Endothelial cell of umbilical vein (primary cell): ENCODE data around the gene COL5A3. TPM values are rescaled to one million over a fixed set of nuclear protein-coding genes. Genes with fewer than 3 reads are reported as not detected.

ENCODE experiments used
- BruUV-seq: library from RNA; stranded (reverse); fragments of 400-500 nt; replicated peaks from 2 replicates; lab custom pipeline; 2021; lab: Mats Ljungman, UMichigan
- CTCF ChIA-PET: fragments of 300-600, 350-600 bp; sonication (Branson Sonifier 250); formaldehyde crosslinking; loops from one replicate; lab custom pipeline; 2021; ENCODE audit warnings: antibody characterized with exemption, inconsistent platforms; lab: Charles Lee
- POLR2A ChIA-PET: fragments of 300-600, 350-600 bp; sonication (Branson Sonifier 250); formaldehyde crosslinking; loops from one replicate; lab custom pipeline; 2021; ENCODE audit warnings: antibody characterized with exemption, inconsistent platforms; lab: Charles Lee
- DNase-seq: peaks from one replicate; pipeline ENCODE4 v3.0.0-alpha.2; 2011; ENCODE audit warnings: low read depth, low spot score
- FAIRE-seq: peaks from 2 replicates; lab custom pipeline; 2011; peaks lifted over from hg19 to GRCh38; lab: Jason Lieb, UNC
- H2AFZ ChIP-seq: 2 replicates; pipeline ENCODE4 v1.6.0; 2012; ENCODE audit warnings: low read depth, low read length, control low read depth, inconsistent platforms
- H3K27ac ChIP-seq: 2 replicates; pipeline ENCODE4 v1.5.1; 2011; ENCODE audit warnings: low read depth, mild to moderate bottlenecking, control low read depth, low read length, moderate library complexity; ENCODE audit not compliant: insufficient read depth
- H3K27me3 ChIP-seq, 2 experiments: 2 replicates each; pipeline versions ENCODE4 v1.6.0 to v1.6.1; 2011; ENCODE audit warnings: low read length in 2 of 2, mixed read lengths in 1 of 2; ENCODE audit not compliant: control insufficient read depth in 2 of 2, insufficient read depth in 2 of 2
- H3K36me3 ChIP-seq, 2 experiments: 2 replicates in 1 of 2; 3 replicates in 1 of 2; pipeline ENCODE4 v1.5.1; 2011; ENCODE audit warnings: low read length in 2 of 2, mild to moderate bottlenecking in 1 of 2, moderate library complexity in 1 of 2; ENCODE audit not compliant: control insufficient read depth in 2 of 2, insufficient read depth in 2 of 2; ENCODE audit errors: extremely low read depth in 1 of 2
- H3K4me1 ChIP-seq: 3 replicates; pipeline ENCODE4 v1.5.1; 2011; ENCODE audit warnings: mild to moderate bottlenecking, low read length; ENCODE audit not compliant: control insufficient read depth, insufficient read depth; ENCODE audit errors: extremely low read depth
- H3K4me2 ChIP-seq: 2 replicates; pipeline ENCODE4 v1.6.1; 2011; ENCODE audit warnings: low read length, control low read depth, mixed read lengths; ENCODE audit not compliant: insufficient read depth
- H3K4me3 ChIP-seq, 3 experiments: fragments of 200-600 bp in 1 of 3; sonication (generic), shearing (Covaris generic) in 1 of 3; replicated peaks in 1 of 3; 2 replicates each; pipeline ENCODE4 v1.5.1; 2011 to 2016; ENCODE audit warnings: control low read depth in 3 of 3, low read length in 3 of 3, mild to moderate bottlenecking in 2 of 3, inconsistent platforms in 1 of 3, low read depth in 1 of 3, moderate library complexity in 1 of 3; ENCODE audit not compliant: insufficient read depth in 1 of 3
- H3K79me2 ChIP-seq: 2 replicates; pipeline ENCODE4 v1.6.0; 2012; ENCODE audit warnings: low read length, inconsistent platforms; ENCODE audit not compliant: control insufficient read depth, insufficient read depth
- H3K9ac ChIP-seq: replicated peaks from 2 replicates; pipeline ENCODE3; 2011; ENCODE audit warnings: low read length, control low read depth; ENCODE audit not compliant: insufficient read depth; ENCODE audit errors: extremely low read depth
- H3K9me1 ChIP-seq: replicated peaks from 3 replicates; pipeline ENCODE4 v1.6.0; 2011; ENCODE audit warnings: mild to moderate bottlenecking, low read length; ENCODE audit not compliant: control insufficient read depth, insufficient read depth; ENCODE audit errors: extremely low read depth
- H3K9me3 ChIP-seq: replicated peaks from 2 replicates; pipeline ENCODE4 v1.5.1; 2012; ENCODE audit warnings: low read length, inconsistent platforms; ENCODE audit not compliant: control insufficient read depth, insufficient read depth
- H4K20me1 ChIP-seq: replicated peaks from 2 replicates; pipeline ENCODE3; 2011; ENCODE audit warnings: mild to moderate bottlenecking, low read length; ENCODE audit not compliant: control insufficient read depth, insufficient read depth; ENCODE audit errors: extremely low read depth
- CTCF ChIP-seq, 2 donors: IDR thresholded peaks; 1 replicate in 1 of 2; 2 replicates in 1 of 2; pipeline ENCODE4 v1.5.1; 2011; ENCODE audit warnings: low read length in 2 of 2, mild to moderate bottlenecking in 2 of 2, moderate library complexity in 2 of 2, control low read depth in 1 of 2, inconsistent platforms in 1 of 2, low read depth in 1 of 2; ENCODE audit not compliant: insufficient read depth in 1 of 2; ENCODE audit errors: extremely low read depth in 1 of 2
- EZH2 ChIP-seq: IDR thresholded peaks from 2 replicates; pipeline ENCODE4 v1.6.1; 2012; ENCODE audit warnings: borderline replicate concordance, low read depth, mild to moderate bottlenecking, moderate library complexity, low read length, inconsistent platforms; ENCODE audit not compliant: severe bottlenecking
- FOS ChIP-seq: IDR thresholded peaks from 2 replicates; pipeline ENCODE4 v1.6.1; 2011; ENCODE audit warnings: mild to moderate bottlenecking, low read length, moderate library complexity, borderline replicate concordance; ENCODE audit not compliant: insufficient read depth
- GATA2 ChIP-seq: IDR thresholded peaks from 2 replicates; pipeline ENCODE4 v1.7.0; 2011; ENCODE audit warnings: low read depth, mild to moderate bottlenecking, moderate library complexity, mixed read lengths, low read length; ENCODE audit not compliant: insufficient read length, insufficient read depth
- JUN ChIP-seq: IDR thresholded peaks from 2 replicates; pipeline ENCODE4 v1.6.1; 2011; ENCODE audit warnings: borderline replicate concordance, low read depth; ENCODE audit not compliant: insufficient read length, insufficient read depth
- MAX ChIP-seq: IDR thresholded peaks from 2 replicates; pipeline ENCODE4 v1.6.1; 2011; ENCODE audit not compliant: insufficient read depth, insufficient read length
- MYC ChIP-seq: IDR thresholded peaks from one replicate; pipeline ENCODE4 v1.6.1; 2011; ENCODE audit warnings: mild to moderate bottlenecking, low read depth, low read length
- POLR2A ChIP-seq: IDR thresholded peaks from 2 replicates; pipeline ENCODE4 v1.6.1; 2012; ENCODE audit warnings: low read depth, mild to moderate bottlenecking, control low read depth, low read length
- POLR2AphosphoS5 ChIP-seq: IDR thresholded peaks from 2 replicates; pipeline ENCODE4 v1.6.1; 2012; ENCODE audit warnings: low read depth, mild to moderate bottlenecking, control low read depth, low read length, moderate library complexity; ENCODE audit not compliant: insufficient read depth
- dilution Hi-C: fragments of 300-500 bp; cut with MboI; formaldehyde crosslinking; loops from one replicate; pipeline ENCODE4 v1.15.0; 2019; ENCODE audit warnings: low sequenced_read_pairs; ENCODE audit not compliant: extremely low pct_ligation_motif_present
- intact Hi-C: fragments of 100-400 bp; cut with micrococcal nuclease; formaldehyde crosslinking; loops from one replicate; pipeline ENCODE4 v1.10.0; 2022
- polyA plus RNA-seq, 4 experiments: library from polyadenylated mRNA; depleted of rRNA in 3 of 4; stranded (reverse) in 3 of 4; unstranded in 1 of 4; fragments of >200 nt; gene quantifications; 2 replicates each; pipeline versions ENCODE4 v1.2.1 to v1.2.3, GENCODE V29; 2011 to 2012; ENCODE audit warnings: missing spikeins in 1 of 4
- total RNA-seq: library from RNA; stranded (reverse); gene quantifications from 2 replicates; pipeline ENCODE4 v1.2.3, GENCODE V29; 2021

The COL5A3 gene
- total and polyA plus RNA-seq, 2 donors (not counting 3 experiments of a cell fraction or from before 2014, with no cell fraction given), result not detected

DNA sequence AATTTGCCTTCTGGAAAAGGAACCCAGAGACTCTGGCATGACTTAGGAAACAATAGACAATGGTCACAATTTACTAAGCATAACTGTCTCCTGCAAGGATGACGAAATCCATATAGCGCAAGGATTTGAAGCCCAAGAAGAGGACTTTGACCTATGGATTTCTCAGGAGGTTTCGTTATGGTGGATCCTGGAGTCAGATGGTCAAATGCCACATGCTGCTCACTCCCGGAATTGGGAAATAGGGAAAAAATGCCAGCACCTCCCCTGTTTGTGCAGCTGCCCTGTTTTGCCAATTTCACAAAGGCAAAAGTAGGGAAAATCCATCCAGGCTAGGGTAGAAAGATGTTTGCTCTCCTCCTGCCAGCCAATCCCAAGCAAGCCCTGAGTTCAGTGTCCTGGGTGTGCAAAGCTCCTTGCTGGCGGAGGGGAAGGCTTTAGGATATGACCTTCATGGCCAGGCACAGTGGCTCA is 26.3 kb upstream of the COL5A3 start:
- ChIA-PET CTCF (no interaction called here), POLR2A (no interaction called here)
- dilution Hi-C loops (no loop called here), intact Hi-C loops (no loop called here)
- no peak for DNase-seq
- Histone ChIP-seq H3K36me3 (no peaks in the 10 kb centered on the region), H3K9me3 (no peaks in the 10 kb centered on the region), H3K27me3 (peaks cover 0 to 2% of the 10 kb centered on the region in 2 experiments), H3K4me1 (no peaks in the 10 kb centered on the region), H3K27ac (no peak overlapping the region), H3K9me1 (no peaks in the 10 kb centered on the region), H4K20me1 (no peaks in the 10 kb centered on the region), H2AFZ (no peak overlapping the region), H3K79me2 (no peaks in the 10 kb centered on the region), H3K4me2 (no peak overlapping the region), H3K9ac (no peak overlapping the region), H3K4me3 (no peak overlapping the region)
- no peak for FAIRE-seq
- no TSS peak for BruUV-seq
- TF ChIP-seq MAX (no peak), POLR2AphosphoS5 (no peak), GATA2 (no peak), EZH2 (no peak), JUN (no peak), POLR2A (no peak), FOS (no peak), CTCF (IDR thresholded peaks at IDR 0.05; ENCODE audit: extremely low read depth in 1 of 2, insufficient read depth in 1 of 2, low read depth in 1 of 2, low read length in 2 of 2) (no peak), MYC (no peak)
